Measurements from ENCODE around the gene DNAJC25.
"Not testable (repeated sequence)": the region's sequence is repeated elsewhere in the genome, so short reads cannot be mapped to it uniquely, and the experiment has no call there.

- TF ChIP-seq CTCF (IDR thresholded peaks at IDR 0.05; ENCODE audit: borderline replicate concordance, extremely low read depth, low read length, poor library complexity, severe bottlenecking); EZH2 (IDR thresholded peaks at IDR 0.05; ENCODE audit: borderline replicate concordance, low read depth, low read length, severe bottlenecking): not testable (repeated sequence)
These were observed 13.8 kb upstream of the DNAJC25 start for GRCh38 chr9:111617349-111617748.
